ENCODE data around the gene ITIH3. TPM values are rescaled to one million over a fixed set of nuclear protein-coding genes. Genes with fewer than 3 reads are reported as not detected.

The ITIH3 gene
- total and polyA plus RNA-seq, 4 donors, result 507 to 1,326 (median 909) TPM

DNA sequence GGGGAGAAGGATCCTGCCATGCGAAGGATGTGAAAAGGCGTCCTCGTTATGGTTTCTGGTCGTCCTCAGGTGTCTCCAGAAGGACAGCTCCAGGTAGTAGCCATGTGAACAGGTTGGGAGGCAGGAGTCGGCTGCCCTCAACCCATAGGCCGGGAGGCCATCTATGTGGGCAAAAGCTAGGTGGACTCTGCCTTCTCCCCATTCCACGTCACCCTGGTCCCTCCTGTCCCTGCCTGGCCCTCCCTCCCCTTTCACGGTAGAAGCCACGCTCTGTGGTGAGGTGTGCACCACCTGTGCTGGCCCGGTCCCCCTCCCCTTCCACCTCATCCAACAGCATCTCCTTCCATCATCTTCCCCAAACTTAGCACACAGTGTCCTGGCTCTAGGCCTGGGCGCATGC is 16.3 kb downstream of the ITIH3 start:
- WGBS, result 56% methylated on average over 11 of the region's 11 CpGs
- Histone ChIP-seq H3K4me1 (ENCODE audit: control insufficient read depth in 4 of 4, insufficient read depth in 4 of 4, low read length in 3 of 4) (peaks cover 0 to 40% (median 26%) of the 10 kb centered on the region in 4 donors), H3K9ac (ENCODE audit: low read depth in 1 of 2, low read length in 2 of 2) (no peak overlapping the region), H3K27ac (ENCODE audit: low read depth in 1 of 2, low read length in 2 of 2) (peak overlapping the region; percentile 66 to 77), H3K27me3 (ENCODE audit: control insufficient read depth in 4 of 4, insufficient read depth in 4 of 4, low read length in 3 of 4) (no peaks in the 10 kb centered on the region), H3K36me3 (ENCODE audit: control insufficient read depth in 4 of 4, insufficient read depth in 3 of 4, low read depth in 1 of 4, low read length in 3 of 4) (peaks cover 15 to 48% (median 38%) of the 10 kb centered on the region in 4 donors), H3K9me3 (ENCODE audit: control insufficient read depth in 4 of 4, low read length in 3 of 4) (no peaks in the 10 kb centered on the region), H3K4me3 (ENCODE audit: low read depth in 1 of 3, low read length in 3 of 3) (no peak overlapping the region)
- no peak for DNase-seq (ENCODE audit: low spot score)
- TF ChIP-seq SP1 (IDR thresholded peaks at IDR 0.05) (no peak), RAD21 (IDR thresholded peaks at IDR 0.05) (peak in 1 of 2 donors; percentile 21), FOXA1 (IDR thresholded peaks at IDR 0.05) (no peak), YY1 (IDR thresholded peaks at IDR 0.05) (peak; percentile 72), TAF1 (conservative IDR thresholded peaks at IDR 0.05) (no peak), FOXA2 (IDR thresholded peaks at IDR 0.05) (no peak), HNF4A (conservative IDR thresholded peaks at IDR 0.05) (peak; percentile 79 to 91), RXRA (IDR thresholded peaks at IDR 0.05) (peak; percentile 32 to 76), NR2F2 (IDR thresholded peaks at IDR 0.05) (no peak), HNF4G (IDR thresholded peaks at IDR 0.05) (no peak), EGR1 (IDR thresholded peaks at IDR 0.05; ENCODE audit: low read depth in 2 of 2) (no peak)
- TF ChIP-seq, protein P1, sequence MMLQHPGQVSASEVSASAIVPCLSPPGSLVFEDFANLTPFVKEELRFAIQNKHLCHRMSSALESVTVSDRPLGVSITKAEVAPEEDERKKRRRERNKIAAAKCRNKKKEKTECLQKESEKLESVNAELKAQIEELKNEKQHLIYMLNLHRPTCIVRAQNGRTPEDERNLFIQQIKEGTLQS (IDR thresholded peaks at IDR 0.05), result no peak
- TF ChIP-seq, protein P2, sequence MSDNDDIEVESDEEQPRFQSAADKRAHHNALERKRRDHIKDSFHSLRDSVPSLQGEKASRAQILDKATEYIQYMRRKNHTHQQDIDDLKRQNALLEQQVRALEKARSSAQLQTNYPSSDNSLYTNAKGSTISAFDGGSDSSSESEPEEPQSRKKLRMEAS (IDR thresholded peaks at IDR 0.05), result peak; percentile 19
- TF ChIP-seq, protein P3, sequence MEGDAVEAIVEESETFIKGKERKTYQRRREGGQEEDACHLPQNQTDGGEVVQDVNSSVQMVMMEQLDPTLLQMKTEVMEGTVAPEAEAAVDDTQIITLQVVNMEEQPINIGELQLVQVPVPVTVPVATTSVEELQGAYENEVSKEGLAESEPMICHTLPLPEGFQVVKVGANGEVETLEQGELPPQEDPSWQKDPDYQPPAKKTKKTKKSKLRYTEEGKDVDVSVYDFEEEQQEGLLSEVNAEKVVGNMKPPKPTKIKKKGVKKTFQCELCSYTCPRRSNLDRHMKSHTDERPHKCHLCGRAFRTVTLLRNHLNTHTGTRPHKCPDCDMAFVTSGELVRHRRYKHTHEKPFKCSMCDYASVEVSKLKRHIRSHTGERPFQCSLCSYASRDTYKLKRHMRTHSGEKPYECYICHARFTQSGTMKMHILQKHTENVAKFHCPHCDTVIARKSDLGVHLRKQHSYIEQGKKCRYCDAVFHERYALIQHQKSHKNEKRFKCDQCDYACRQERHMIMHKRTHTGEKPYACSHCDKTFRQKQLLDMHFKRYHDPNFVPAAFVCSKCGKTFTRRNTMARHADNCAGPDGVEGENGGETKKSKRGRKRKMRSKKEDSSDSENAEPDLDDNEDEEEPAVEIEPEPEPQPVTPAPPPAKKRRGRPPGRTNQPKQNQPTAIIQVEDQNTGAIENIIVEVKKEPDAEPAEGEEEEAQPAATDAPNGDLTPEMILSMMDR (IDR thresholded peaks at IDR 0.05; ENCODE audit: low read depth, low read length, missing input control), result no peak
- TF ChIP-seq, protein P4, sequence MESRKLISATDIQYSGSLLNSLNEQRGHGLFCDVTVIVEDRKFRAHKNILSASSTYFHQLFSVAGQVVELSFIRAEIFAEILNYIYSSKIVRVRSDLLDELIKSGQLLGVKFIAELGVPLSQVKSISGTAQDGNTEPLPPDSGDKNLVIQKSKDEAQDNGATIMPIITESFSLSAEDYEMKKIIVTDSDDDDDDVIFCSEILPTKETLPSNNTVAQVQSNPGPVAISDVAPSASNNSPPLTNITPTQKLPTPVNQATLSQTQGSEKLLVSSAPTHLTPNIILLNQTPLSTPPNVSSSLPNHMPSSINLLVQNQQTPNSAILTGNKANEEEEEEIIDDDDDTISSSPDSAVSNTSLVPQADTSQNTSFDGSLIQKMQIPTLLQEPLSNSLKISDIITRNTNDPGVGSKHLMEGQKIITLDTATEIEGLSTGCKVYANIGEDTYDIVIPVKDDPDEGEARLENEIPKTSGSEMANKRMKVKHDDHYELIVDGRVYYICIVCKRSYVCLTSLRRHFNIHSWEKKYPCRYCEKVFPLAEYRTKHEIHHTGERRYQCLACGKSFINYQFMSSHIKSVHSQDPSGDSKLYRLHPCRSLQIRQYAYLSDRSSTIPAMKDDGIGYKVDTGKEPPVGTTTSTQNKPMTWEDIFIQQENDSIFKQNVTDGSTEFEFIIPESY (IDR thresholded peaks at IDR 0.05), result no peak
- TF ChIP-seq, protein P5, sequence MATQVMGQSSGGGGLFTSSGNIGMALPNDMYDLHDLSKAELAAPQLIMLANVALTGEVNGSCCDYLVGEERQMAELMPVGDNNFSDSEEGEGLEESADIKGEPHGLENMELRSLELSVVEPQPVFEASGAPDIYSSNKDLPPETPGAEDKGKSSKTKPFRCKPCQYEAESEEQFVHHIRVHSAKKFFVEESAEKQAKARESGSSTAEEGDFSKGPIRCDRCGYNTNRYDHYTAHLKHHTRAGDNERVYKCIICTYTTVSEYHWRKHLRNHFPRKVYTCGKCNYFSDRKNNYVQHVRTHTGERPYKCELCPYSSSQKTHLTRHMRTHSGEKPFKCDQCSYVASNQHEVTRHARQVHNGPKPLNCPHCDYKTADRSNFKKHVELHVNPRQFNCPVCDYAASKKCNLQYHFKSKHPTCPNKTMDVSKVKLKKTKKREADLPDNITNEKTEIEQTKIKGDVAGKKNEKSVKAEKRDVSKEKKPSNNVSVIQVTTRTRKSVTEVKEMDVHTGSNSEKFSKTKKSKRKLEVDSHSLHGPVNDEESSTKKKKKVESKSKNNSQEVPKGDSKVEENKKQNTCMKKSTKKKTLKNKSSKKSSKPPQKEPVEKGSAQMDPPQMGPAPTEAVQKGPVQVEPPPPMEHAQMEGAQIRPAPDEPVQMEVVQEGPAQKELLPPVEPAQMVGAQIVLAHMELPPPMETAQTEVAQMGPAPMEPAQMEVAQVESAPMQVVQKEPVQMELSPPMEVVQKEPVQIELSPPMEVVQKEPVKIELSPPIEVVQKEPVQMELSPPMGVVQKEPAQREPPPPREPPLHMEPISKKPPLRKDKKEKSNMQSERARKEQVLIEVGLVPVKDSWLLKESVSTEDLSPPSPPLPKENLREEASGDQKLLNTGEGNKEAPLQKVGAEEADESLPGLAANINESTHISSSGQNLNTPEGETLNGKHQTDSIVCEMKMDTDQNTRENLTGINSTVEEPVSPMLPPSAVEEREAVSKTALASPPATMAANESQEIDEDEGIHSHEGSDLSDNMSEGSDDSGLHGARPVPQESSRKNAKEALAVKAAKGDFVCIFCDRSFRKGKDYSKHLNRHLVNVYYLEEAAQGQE (IDR thresholded peaks at IDR 0.05), result no peak
